Stimulated activated naive CD8-positive, alpha-beta T cell treated with anti-CD3 and anti-CD28 coated beads, Interleukin-15, amount 100 ng/mL, for 72 hours (primary cell): Measurements from ENCODE around the gene TMEM158.

Experiments used
- ATAC-seq: fragments of 150-1000 bp; cut with Tn5 transposase; 2 replicates; pipeline ENCODE4 v1.10.0; 2021; ENCODE audit warnings: mild to moderate bottlenecking, moderate library complexity
- DNase-seq, 2 donors: peaks; one replicate each; pipeline ENCODE4 v3.0.0; 2021 to 2022
- H3K27ac Mint-ChIP-seq, 2 donors: one replicate each; pipeline ENCODE4 v1.8.0; 2022; ENCODE audit warnings: mild to moderate bottlenecking in 2 of 2, mixed read lengths in 2 of 2, moderate library complexity in 2 of 2
- H3K27me3 Mint-ChIP-seq: one replicate; pipeline ENCODE4 v1.8.0; 2022; ENCODE audit warnings: mixed read lengths
- H3K4me1 Mint-ChIP-seq: one replicate; pipeline ENCODE4 v1.8.0; 2022; ENCODE audit warnings: mild to moderate bottlenecking, mixed read lengths
- H3K4me3 Mint-ChIP-seq, 2 donors: one replicate each; pipeline ENCODE4 v1.8.0; 2022; ENCODE audit warnings: mild to moderate bottlenecking in 2 of 2, mixed read lengths in 2 of 2, moderate library complexity in 1 of 2
- H3K9me3 Mint-ChIP-seq, 2 donors: one replicate each; pipeline ENCODE4 v1.8.0; 2022; ENCODE audit warnings: mixed read lengths in 2 of 2

TMEM158 gene

DNA sequence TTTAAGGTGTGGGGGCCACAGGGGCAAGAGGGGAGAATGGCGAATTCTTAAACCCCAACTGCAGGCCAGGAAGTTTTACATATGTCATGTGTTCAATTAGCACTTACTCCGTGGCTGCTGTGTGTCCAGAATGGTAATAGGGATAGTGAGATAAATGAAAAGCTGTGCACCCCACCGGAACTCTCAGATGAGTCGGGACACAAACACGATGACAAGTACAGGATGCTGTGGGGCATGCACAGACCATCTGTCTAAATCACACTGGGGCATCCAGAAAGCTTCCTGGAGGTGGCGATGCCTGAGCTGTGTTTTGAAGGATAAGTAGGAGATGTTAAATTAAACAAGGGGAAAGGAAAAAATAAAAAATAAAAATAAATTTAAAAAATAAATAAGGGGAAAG, 18.3 kb upstream of the TMEM158 start:
- Mint-ChIP-seq H3K9me3 (no peaks in the 10 kb centered on the region), H3K27ac (peak overlapping the region in 1 of 2 donors; percentile 38), H3K27me3 (peaks cover 26% of the 10 kb centered on the region), H3K4me3 (no peak overlapping the region), H3K4me1 (no peaks in the 10 kb centered on the region)
- ATAC-seq: no peak
- no peak for DNase-seq

DNA sequence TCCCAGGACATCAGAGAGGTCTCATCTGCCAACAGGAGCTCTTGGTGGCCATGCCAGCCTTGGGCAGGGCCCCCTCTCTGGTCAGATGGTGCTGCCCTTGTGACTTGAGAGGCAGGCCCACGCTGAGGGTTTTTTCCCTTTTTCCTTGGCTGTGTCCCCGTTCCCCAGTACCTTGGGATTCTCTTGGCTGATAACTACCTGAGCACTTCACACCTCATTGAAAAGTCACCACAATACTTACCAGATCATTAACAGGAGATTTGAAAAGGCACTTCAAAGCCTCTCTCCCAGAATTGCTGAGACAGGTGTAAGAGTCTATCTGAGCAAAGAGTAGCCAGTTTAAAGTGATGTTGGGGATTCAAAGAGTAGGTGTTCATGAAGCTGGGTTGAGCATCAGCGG, 15.1 kb upstream of the TMEM158 start:
- Mint-ChIP-seq H3K4me1 (no peaks in the 10 kb centered on the region), H3K27me3 (peaks cover 29% of the 10 kb centered on the region), H3K4me3 (no peak overlapping the region), H3K9me3 (no peaks in the 10 kb centered on the region), H3K27ac (no peak overlapping the region)
- DNase-seq (no peak), ATAC-seq (no peak)

DNA sequence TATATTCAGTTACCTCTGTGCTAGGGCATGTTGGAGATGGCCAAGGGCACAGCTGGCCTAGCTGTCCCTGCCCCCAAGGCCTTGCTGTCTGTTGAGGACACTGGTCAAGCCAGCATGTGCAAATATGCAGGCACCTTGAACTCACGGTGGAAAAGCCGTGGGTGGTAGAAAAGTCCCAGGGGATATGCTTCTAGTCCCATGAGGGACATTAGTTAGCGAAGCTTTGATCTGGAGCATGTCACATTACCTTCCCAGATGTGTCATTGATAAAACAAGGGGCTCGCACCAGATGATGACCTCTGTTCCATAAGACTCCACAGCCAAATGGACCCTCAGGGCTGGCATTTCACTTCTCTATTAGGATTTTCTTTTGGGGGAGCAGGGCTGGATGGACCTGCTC, 14.2 kb upstream of the TMEM158 start:
- Mint-ChIP-seq H3K4me1 (no peaks in the 10 kb centered on the region), H3K9me3 (peaks cover 0 to 8% of the 10 kb centered on the region in 2 donors), H3K27me3 (peaks cover 29% of the 10 kb centered on the region), H3K27ac (no peak overlapping the region), H3K4me3 (no peak overlapping the region)
- ATAC-seq (no peak), DNase-seq (no peak)

DNA sequence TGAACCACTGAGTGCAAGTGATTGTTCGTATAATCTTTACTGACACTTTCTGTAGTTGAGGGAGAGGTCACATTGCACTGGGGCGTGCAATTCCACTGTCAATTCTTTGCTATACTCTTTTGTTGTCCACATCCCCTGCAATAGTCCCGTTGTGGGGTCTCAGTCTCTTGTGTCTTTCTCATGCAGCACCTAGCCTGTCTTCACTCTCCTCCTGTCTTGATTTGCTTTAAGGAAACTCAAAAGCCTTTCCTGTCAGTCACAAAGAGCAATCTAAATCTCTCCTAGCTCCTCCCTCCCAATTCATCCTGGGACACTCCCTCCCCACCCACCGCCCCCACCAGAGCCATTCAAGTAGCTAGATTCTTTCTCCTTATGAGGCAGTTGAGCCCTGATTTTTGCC, 13.2 kb upstream of the TMEM158 start:
- no peaks in the 10 kb centered on the region for H3K4me1 Mint-ChIP-seq
- no peak for DNase-seq
- ATAC-seq: no peak
- peaks cover 0 to 11% of the 10 kb centered on the region in 2 donors for H3K9me3 Mint-ChIP-seq
- H3K27me3 Mint-ChIP-seq: peaks cover 26% of the 10 kb centered on the region
- H3K4me3 Mint-ChIP-seq: no peak overlapping the region
- H3K27ac Mint-ChIP-seq: no peak overlapping the region

DNA sequence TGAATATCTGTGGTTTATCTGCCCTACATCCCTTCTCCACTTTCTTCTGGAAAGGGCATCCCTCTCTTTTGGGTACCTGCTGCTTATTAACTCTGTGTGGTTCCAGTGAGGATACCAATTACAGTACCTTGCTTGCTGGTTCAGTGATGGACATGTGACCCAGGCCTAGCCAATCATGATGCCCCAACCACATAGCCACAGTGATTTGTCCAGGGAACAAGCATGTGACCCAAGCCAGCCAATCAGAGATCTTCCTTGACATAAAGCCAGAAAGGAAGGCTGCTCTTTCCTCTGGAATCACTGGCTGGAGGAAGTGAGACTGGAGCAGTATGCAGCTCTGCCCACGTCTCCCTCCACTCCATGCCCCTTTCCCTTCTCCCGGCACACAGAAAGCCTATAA, 10.9 kb upstream of the TMEM158 start:
- peaks cover 23% of the 10 kb centered on the region for H3K27me3 Mint-ChIP-seq
- no peak overlapping the region for H3K4me3 Mint-ChIP-seq
- H3K27ac Mint-ChIP-seq: no peak overlapping the region
- H3K9me3 Mint-ChIP-seq: peaks cover 0 to 11% of the 10 kb centered on the region in 2 donors
- DNase-seq (no peak), ATAC-seq (no peak)
- H3K4me1 Mint-ChIP-seq: no peaks in the 10 kb centered on the region

DNA sequence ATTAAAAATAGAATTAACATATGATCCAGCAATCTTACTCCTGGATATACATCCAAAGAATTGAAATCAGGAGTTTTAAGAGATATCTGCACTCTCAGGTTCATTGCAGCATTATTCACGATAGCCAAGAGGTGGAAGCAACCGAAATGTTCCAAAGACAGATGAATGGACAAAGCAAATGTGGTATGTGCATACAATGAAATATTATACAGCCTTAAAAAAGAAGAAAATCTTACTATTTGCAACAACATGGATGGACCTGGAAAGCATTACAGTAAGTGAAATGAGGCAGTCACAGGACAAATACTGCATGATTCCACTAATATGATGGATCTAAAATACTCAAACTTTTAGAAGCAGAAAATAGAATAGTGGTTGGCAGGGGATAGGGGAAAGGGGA, 9.3 kb upstream of the TMEM158 start:
- ATAC-seq: no peak
- H3K9me3 Mint-ChIP-seq: peaks cover 0 to 11% of the 10 kb centered on the region in 2 donors
- H3K4me3 Mint-ChIP-seq: no peak overlapping the region
- no peak overlapping the region for H3K27ac Mint-ChIP-seq
- DNase-seq: no peak
- H3K4me1 Mint-ChIP-seq: no peaks in the 10 kb centered on the region
- H3K27me3 Mint-ChIP-seq: peaks cover 34% of the 10 kb centered on the region

DNA sequence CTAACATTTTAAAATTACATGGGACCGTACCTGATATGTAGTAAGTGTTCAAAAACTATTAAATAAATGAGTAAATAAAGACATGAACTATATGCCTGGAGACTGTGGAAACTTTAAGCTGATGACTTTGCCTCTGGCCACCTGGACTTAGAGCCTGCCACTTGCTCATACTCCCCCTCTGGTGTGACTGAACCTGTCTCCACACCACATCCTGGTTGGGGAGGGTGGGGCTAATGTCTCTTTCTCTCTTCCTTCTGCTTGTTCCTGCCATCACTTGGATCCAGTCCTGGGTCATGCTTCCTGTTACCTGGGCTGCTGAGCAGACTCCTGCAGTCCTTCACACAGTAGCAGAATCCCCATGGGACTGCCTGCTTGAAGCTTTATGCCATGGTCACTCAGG, 8.2 kb upstream of the TMEM158 start:
- no peak overlapping the region for H3K4me3 Mint-ChIP-seq
- peaks cover 0 to 11% of the 10 kb centered on the region in 2 donors for H3K9me3 Mint-ChIP-seq
- DNase-seq: no peak
- H3K27ac Mint-ChIP-seq: no peak overlapping the region
- no peaks in the 10 kb centered on the region for H3K4me1 Mint-ChIP-seq
- ATAC-seq: no peak
- peaks cover 34% of the 10 kb centered on the region for H3K27me3 Mint-ChIP-seq

DNA sequence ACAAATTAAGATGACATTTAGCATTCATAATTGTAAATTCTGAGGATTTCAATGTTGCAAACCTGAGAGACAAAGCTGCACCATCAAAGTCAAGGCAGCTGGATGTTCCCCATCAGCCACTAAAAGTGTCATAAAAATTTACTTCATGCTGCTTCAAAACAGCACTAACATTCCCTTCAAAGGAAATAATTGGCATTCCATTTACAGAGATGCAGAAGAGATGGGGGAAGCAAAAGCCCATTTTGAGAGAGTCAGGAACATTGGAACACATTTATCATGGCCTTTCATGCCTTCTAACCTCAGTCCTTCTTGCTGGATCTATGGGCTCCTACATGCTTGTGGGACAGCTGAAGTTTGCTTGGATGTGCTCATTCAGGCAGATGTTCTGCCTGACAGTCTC, 6.4 kb upstream of the TMEM158 start:
- Mint-ChIP-seq H3K27me3 (peaks cover 50% of the 10 kb centered on the region), H3K4me1 (no peaks in the 10 kb centered on the region), H3K4me3 (no peak overlapping the region), H3K27ac (no peak overlapping the region), H3K9me3 (peaks cover 0 to 11% of the 10 kb centered on the region in 2 donors)
- DNase-seq: no peak
- ATAC-seq: no peak

DNA sequence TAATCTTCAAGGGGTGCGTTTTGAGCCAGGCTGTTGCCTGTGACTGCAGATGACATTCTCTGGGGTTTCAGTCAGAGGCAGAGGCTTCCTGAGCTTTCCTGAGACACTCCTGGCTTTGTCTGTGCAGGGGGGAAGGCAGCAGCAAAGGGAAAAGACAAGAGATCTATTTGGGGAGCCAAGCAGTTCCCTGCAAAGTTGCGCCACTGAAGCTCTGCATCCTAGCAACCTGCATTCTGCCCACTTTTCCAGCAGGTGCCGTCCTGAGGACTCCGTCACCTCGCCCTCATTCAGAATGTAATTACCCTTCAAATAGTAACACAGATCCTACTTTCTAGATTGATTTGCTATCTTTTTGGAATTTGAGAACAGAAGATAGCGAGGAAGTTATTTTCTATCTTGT, 1.9 kb upstream of the TMEM158 start:
- no peaks in the 10 kb centered on the region for H3K9me3 Mint-ChIP-seq
- peaks cover 18% of the 10 kb centered on the region for H3K4me1 Mint-ChIP-seq
- H3K27me3 Mint-ChIP-seq: peaks cover 84% of the 10 kb centered on the region
- no peak overlapping the region for H3K4me3 Mint-ChIP-seq
- no peak for ATAC-seq
- DNase-seq: no peak
- no peak overlapping the region for H3K27ac Mint-ChIP-seq

DNA sequence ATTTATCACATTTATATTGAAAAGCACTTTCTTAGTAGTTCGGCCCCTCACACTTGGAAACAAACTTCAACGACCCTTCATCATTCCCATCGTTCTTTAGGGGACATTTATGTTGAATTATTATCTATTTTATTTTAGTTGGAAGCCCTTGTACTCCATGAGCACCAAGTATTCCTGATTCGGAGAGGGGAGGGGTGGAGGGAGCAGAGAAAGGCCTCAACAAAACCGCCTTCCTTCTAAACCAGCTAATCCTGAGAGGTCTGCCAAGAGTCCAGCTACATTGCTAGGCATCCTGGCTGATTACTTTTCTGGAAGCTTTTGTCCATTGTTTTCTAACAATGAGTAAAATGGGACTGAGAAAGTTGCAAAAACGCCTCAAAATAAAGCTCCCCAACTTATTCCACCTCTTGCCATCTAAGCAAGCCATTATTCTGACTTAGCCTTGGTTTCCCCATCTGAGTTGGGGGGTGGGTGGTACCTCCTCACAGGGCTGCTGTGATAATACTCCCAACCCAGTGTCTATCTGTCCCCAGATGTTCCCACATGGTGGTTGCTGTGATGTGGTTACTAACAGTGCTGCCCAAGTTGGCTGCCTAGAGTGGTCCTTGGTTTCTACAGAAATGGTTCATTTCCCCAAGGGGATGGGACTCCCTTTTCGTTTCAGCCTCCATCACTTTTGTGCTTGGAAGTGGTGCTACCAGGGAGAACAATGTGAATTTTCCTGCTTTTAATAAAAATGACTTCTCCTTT, 1.2 kb upstream of the TMEM158 start:
- no peaks in the 10 kb centered on the region for H3K9me3 Mint-ChIP-seq
- H3K27me3 Mint-ChIP-seq: peaks cover 89% of the 10 kb centered on the region
- H3K27ac Mint-ChIP-seq: no peak overlapping the region
- ATAC-seq: no peak
- no peak overlapping the region for H3K4me3 Mint-ChIP-seq
- no peak for DNase-seq
- peaks cover 18% of the 10 kb centered on the region for H3K4me1 Mint-ChIP-seq

DNA sequence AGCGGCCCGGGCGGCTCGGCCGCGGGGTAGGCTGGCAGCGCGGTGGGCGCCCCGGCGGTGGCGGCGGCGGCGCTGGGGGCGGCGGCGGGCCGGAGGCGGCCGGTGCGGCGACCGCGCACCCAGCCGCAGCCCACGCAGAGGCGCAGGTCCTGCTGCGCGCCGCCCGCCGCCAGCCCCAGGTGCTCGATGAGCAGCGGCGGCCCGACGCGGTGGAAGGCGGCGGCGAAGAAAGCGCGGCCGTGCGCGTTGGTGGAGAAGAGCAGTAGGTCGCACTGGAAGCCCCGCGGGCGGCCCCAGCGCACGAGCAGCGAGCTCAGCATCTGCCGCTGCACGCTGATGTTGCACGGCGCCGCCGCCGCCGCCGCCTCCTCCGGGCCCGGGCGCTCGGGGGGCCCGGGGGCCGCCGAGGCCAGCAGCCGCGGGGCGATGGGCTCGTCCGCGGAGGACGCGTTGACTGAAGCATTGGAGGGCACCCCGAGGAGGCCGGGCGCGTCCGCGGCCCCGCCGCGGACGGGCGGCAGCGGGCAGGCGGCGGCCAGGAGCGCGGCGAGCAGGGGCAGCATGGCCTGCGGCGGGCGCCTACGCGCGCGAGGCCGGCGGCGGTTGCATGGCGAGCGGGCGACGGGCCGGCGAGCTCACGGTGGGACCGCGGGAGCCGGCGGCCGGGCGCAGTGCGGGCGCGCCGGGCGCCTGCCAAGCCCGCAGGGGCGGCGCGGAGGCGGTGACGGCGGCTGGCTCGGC, 452 bp downstream of the TMEM158 start:
- Mint-ChIP-seq H3K9me3 (no peaks in the 10 kb centered on the region), H3K27ac (no peak overlapping the region), H3K27me3 (peaks cover 89% of the 10 kb centered on the region), H3K4me1 (peaks cover 18% of the 10 kb centered on the region), H3K4me3 (peak overlapping the region in 1 of 2 donors; percentile 52)
- DNase-seq: peak; percentile 39 to 49
- peak; percentile 63 for ATAC-seq

DNA sequence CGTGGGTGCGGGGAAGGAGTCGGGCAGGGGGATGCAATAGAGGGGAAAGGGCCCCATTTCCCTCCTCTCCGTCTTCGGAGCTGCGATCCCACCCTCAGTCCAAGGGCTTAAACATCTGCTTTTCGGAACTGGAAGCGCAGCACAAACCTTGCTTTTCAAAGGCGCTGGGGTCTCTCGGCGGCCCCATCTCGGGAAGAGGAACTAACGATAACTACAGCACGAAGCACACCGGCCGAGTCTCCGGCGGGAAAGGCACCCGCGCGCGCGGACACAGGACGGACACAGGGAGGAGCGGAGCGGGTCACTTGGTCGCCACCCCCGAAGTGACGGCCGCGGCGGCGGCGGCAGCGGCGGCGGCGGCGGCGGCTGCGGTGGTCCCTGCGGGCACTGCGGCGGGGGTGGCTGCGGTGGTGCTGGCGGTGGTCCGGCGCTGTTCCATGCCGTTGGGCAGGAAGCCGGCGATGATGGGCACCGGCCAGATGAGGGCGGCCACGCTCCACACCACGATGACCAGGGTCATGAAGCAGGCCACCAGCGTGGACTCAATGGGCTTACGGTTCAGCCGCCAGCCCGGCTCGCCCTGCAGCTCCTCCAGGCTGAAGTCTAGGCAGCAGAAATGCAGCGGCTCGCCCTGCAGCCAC, 1.1 kb downstream of the TMEM158 start:
- no peaks in the 10 kb centered on the region for H3K9me3 Mint-ChIP-seq
- ATAC-seq (peak; percentile 53), DNase-seq (peak; percentile 19 to 46)
- no peak overlapping the region for H3K27ac Mint-ChIP-seq
- H3K4me3 Mint-ChIP-seq: peak overlapping the region; percentile 85 to 88
- peaks cover 89% of the 10 kb centered on the region for H3K27me3 Mint-ChIP-seq
- H3K4me1 Mint-ChIP-seq: peaks cover 18% of the 10 kb centered on the region

DNA sequence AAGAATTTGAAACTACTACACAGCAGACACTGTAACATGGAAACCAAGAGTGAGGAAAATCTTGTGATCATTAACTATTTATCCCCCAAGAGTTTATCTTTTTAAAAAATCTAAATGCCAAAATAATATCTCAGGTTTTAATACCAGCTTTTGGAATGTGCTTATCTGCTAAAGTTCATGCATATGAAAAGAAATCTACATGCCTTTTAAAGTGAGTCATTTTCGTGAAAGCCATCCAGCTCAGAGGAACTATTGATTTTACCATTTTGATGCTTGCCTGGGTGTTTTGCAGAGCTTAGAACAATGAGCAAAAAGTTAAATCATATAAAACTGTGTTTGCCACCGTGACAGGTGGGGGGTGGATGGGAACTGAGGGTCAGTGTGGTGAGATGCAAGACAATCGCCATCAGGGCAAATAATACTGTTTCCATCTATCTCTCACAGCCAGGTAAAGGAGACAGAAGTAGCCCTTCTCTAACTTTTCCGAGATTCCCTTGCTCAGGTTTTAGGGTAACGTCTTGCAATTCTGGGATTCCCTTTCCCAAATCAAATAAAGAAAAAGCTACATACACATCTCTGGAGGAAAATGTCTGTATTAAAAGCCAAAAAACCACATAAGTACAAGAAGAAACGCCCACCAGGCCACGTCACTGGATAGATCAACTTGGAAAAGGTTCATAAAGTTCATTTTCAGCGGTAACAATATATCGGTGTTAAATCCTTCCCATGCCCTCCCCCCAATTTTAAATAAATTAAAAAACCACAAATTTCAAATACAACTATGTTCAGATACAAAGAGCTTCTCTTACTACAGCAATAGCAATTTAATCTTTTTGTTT, 2.0 kb downstream of the TMEM158 start:
- peaks cover 87% of the 10 kb centered on the region for H3K27me3 Mint-ChIP-seq
- ATAC-seq (no peak), DNase-seq (no peak)
- peak overlapping the region in 1 of 2 donors; percentile 58 for H3K4me3 Mint-ChIP-seq
- H3K4me1 Mint-ChIP-seq: peaks cover 18% of the 10 kb centered on the region
- H3K27ac Mint-ChIP-seq: no peak overlapping the region
- H3K9me3 Mint-ChIP-seq: no peaks in the 10 kb centered on the region

DNA sequence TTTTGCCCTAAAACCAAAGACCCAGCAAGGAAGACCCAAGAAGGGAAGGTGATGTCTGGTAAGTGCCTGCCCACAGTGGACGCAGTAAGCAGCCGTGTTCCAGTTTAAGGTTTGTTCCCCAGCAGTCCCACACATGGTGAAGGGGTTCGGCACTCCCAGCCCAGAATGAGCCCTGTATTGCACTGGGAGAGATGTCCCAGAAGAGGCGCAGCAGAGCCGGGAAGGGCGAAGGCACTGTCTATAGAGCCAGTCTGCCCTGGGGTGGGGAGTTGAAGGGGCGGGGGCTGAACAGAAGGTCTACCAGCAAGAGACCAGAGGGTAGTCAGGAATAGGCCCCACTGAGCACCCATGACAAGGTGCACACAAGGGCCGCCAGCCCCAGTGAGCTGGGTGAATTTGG, 6.4 kb downstream of the TMEM158 start:
- H3K27me3 Mint-ChIP-seq: peaks cover 75% of the 10 kb centered on the region
- ATAC-seq: no peak

DNA sequence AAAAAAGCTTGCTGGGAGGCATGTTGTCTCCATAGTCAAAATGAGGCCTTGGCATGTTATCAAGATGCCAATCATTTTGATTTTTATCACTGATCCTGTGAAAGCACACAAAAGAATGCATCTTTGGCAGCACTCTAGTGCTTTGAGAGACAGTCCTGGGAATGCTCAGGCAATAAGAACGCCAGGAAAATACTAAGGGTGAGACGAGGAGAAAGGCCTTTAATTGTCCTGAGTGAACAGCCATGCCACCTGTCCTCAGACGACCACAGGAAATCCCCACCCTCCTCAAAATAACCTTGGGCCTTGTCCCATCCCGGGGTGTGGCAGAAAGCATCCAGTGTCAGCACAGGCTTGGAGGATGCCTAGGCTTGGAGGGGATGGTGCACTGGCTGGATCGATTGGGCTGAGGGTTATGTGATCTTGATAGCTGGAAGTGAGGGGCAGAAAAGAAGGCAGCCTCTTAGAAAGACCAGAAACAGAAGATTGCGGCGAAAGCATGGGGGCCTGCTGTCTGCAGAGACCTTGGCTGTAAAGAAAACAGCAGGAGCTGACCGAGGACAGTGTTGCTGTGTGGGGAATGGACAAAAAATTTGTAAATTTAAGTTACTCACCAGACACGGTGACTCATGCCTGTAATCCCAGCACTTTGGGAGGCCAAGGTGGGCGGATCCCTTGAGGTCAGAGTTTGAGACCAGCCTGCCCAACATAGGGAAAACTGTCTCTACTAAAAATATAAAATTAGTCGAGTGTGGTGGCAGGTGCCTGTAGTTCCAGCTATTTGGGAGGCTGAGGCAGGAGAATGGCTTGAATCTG, 7.3 kb downstream of the TMEM158 start:
- H3K4me1 Mint-ChIP-seq: no peaks in the 10 kb centered on the region
- no peak overlapping the region for H3K27ac Mint-ChIP-seq
- ATAC-seq (no peak), DNase-seq (no peak)
- peaks cover 72% of the 10 kb centered on the region for H3K27me3 Mint-ChIP-seq
- H3K4me3 Mint-ChIP-seq: no peak overlapping the region
- no peaks in the 10 kb centered on the region for H3K9me3 Mint-ChIP-seq

More for the DNA sequence above, 6.4 kb downstream of the TMEM158 start:
- H3K9me3 Mint-ChIP-seq: no peaks in the 10 kb centered on the region
- H3K4me3 Mint-ChIP-seq: no peak overlapping the region
- peaks cover 9% of the 10 kb centered on the region for H3K4me1 Mint-ChIP-seq
- H3K27ac Mint-ChIP-seq: no peak overlapping the region
- DNase-seq: no peak
